Peyer's patch (tissue), 4 donors: ENCODE data around the gene DAZAP2. TPM values are rescaled to one million over a fixed set of nuclear protein-coding genes. Genes with fewer than 3 reads are reported as not detected.

ENCODE experiments used
- DNase-seq, 3 donors: peaks; one replicate each; pipeline ENCODE4 v3.0.0-alpha.2; 2017 to 2019
- H3K27ac ChIP-seq, 4 donors: fragments of 200-600 bp; sonication (generic); one replicate each; pipeline ENCODE4 v1.5.1; 2016 to 2019
- H3K27me3 ChIP-seq, 2 donors: fragments of 200-600 bp; sonication (generic); one replicate each; pipeline ENCODE4 v1.5.1; 2019
- H3K36me3 ChIP-seq, 3 donors: fragments of 200-600 bp; sonication (generic); one replicate each; pipeline ENCODE4 v1.5.1; 2016 to 2019
- H3K4me1 ChIP-seq, 4 donors: fragments of 200-600 bp; sonication (generic); one replicate each; pipeline ENCODE4 v1.5.1; 2016 to 2019
- H3K4me3 ChIP-seq, 4 donors: fragments of 200-600 bp; sonication (generic); 1 replicate in 3 of 4; 2 replicates in 1 of 4; pipeline ENCODE4 v1.5.1; 2016 to 2019; ENCODE audit warnings: mild to moderate bottlenecking in 1 of 4
- H3K9me3 ChIP-seq, 4 donors: fragments of 200-600 bp; sonication (generic); one replicate each; pipeline ENCODE4 v1.5.1; 2016 to 2019; ENCODE audit warnings: mild to moderate bottlenecking in 1 of 4
- CTCF ChIP-seq, 6 experiments: fragments of 450-650 bp in 4 of 6; fragments of 200-600 bp in 2 of 6; sonication (generic) in 1 of 6; IDR thresholded peaks; one replicate each; pipeline ENCODE4 v1.5.1; 2017 to 2019; ENCODE audit warnings: antibody characterized with exemption in 6 of 6, mild to moderate bottlenecking in 3 of 6, moderate library complexity in 1 of 6
- POLR2A ChIP-seq, 2 donors: fragments of 450-650 bp; IDR thresholded peaks; one replicate each; pipeline ENCODE4 v1.5.1; 2017; ENCODE audit warnings: antibody characterized with exemption in 2 of 2, mild to moderate bottlenecking in 2 of 2, moderate library complexity in 2 of 2
- total RNA-seq, 4 donors: library from RNA; depleted of rRNA; stranded (reverse); fragments of >200 nt; gene quantifications; one replicate each; pipeline ENCODE4 v1.1.0, GENCODE V29; 2016

DAZAP2 gene
- total RNA-seq, 4 donors from 2014 or later = 220 to 372 (median 284) TPM

- Histone ChIP-seq H3K4me3 (no peak overlapping the region), H3K36me3 (peaks cover 0 to 44% (median 0%) of the 10 kb centered on the region in 3 donors), H3K4me1 (peaks cover 0 to 36% (median 0%) of the 10 kb centered on the region in 4 donors), H3K27ac (no peak overlapping the region), H3K27me3 (no peaks in the 10 kb centered on the region), H3K9me3 (no peaks in the 10 kb centered on the region)
- TF ChIP-seq CTCF (IDR thresholded peaks at IDR 0.05) (no peak), POLR2A (IDR thresholded peaks at IDR 0.05) (no peak)
- DNase-seq = no peak
Observed at GRCh38 chr12:51244269-51244668, 5.6 kb downstream of the DAZAP2 start.

- Histone ChIP-seq H3K27me3 (no peaks in the 10 kb centered on the region), H3K36me3 (peaks cover 0 to 38% (median 0%) of the 10 kb centered on the region in 3 donors), H3K4me1 (peaks cover 0 to 29% (median 0%) of the 10 kb centered on the region in 4 donors), H3K27ac (peak overlapping the region in 2 of 4 donors; percentile 8 to 54), H3K4me3 (no peak overlapping the region), H3K9me3 (no peaks in the 10 kb centered on the region)
- no peak for DNase-seq
- TF ChIP-seq CTCF (IDR thresholded peaks at IDR 0.05) (no peak), POLR2A (IDR thresholded peaks at IDR 0.05) (no peak)
Observed at GRCh38 chr12:51245476-51246253, 7.0 kb downstream of the DAZAP2 start.

- Histone ChIP-seq H3K4me3 (no peak overlapping the region), H3K4me1 (peaks cover 0 to 22% (median 0%) of the 10 kb centered on the region in 4 donors), H3K36me3 (peaks cover 0 to 31% (median 0%) of the 10 kb centered on the region in 3 donors), H3K9me3 (no peaks in the 10 kb centered on the region), H3K27me3 (no peaks in the 10 kb centered on the region), H3K27ac (peak overlapping the region in 3 of 4 donors; percentile 8 to 54 (median 29))
- no peak for TF ChIP-seq POLR2A (IDR thresholded peaks at IDR 0.05)
- TF ChIP-seq CTCF (IDR thresholded peaks at IDR 0.05) = no peak
- no peak for DNase-seq
Observed at GRCh38 chr12:51246254-51246853, 7.7 kb downstream of the DAZAP2 start.

- peaks cover 0 to 18% (median 0%) of the 10 kb centered on the region in 3 donors for H3K36me3 ChIP-seq
- no peak overlapping the region for H3K4me3 ChIP-seq
- H3K4me1 ChIP-seq = peaks cover 0 to 19% (median 0%) of the 10 kb centered on the region in 4 donors
- H3K27me3 ChIP-seq = no peaks in the 10 kb centered on the region
- no peak for TF ChIP-seq POLR2A (IDR thresholded peaks at IDR 0.05)
- TF ChIP-seq CTCF (IDR thresholded peaks at IDR 0.05) = no peak
- H3K9me3 ChIP-seq = no peaks in the 10 kb centered on the region
- no peak for DNase-seq
- H3K27ac ChIP-seq = peak overlapping the region in 1 of 4 donors; percentile 6
Observed at GRCh38 chr12:51247523-51248206, 9.0 kb downstream of the DAZAP2 start.

GRCh38 chr12:51253276-51253675 is 14.7 kb downstream of the DAZAP2 start:
- no peaks in the 10 kb centered on the region for H3K27me3 ChIP-seq
- H3K4me3 ChIP-seq = no peak overlapping the region

More at GRCh38 chr12:51253276-51253675, 14.7 kb downstream of the DAZAP2 start:
- Histone ChIP-seq H3K27ac (no peak overlapping the region), H3K4me1 (no peaks in the 10 kb centered on the region), H3K36me3 (no peaks in the 10 kb centered on the region), H3K9me3 (no peaks in the 10 kb centered on the region)
- TF ChIP-seq POLR2A (IDR thresholded peaks at IDR 0.05) (no peak), CTCF (IDR thresholded peaks at IDR 0.05) (no peak)
- DNase-seq = no peak
